HFFc6 (cell line): ENCODE measurements around the gene ZNF700. TPM values are rescaled to one million over a fixed set of nuclear protein-coding genes. Genes with fewer than 3 reads are reported as not detected.
A peak's percentile ranks its signal among the peaks of the same experiment; 100 is the strongest.
"Not testable (repeated sequence)": the region's sequence is repeated elsewhere in the genome, so short reads cannot be mapped to it uniquely, and the experiment has no call there.

Experiments used
- DNase-seq: peaks from one replicate; pipeline ENCODE4 v3.0.0-alpha.2; 2018
- H3K27ac Mint-ChIP-seq: 2 replicates; pipeline ENCODE4 v1.8.0; 2020; ENCODE audit warnings: mild to moderate bottlenecking, mixed read lengths
- H3K27me3 Mint-ChIP-seq: 2 replicates; pipeline ENCODE4 v1.8.0; 2021; ENCODE audit warnings: mild to moderate bottlenecking, moderate library complexity, mixed read lengths; ENCODE audit not compliant: insufficient read depth
- H3K36me3 Mint-ChIP-seq: 2 replicates; pipeline ENCODE4 v1.8.0; 2021; ENCODE audit warnings: low read depth, mixed read lengths
- H3K4me1 Mint-ChIP-seq: 2 replicates; pipeline ENCODE4 v1.8.0; 2020; ENCODE audit warnings: low read depth, mixed read lengths
- H3K4me3 Mint-ChIP-seq: 2 replicates; pipeline ENCODE4 v1.8.0; 2020; ENCODE audit warnings: mild to moderate bottlenecking, moderate library complexity, mixed read lengths
- H3K9me3 Mint-ChIP-seq: 2 replicates; pipeline ENCODE4 v1.8.0; 2020; ENCODE audit warnings: mild to moderate bottlenecking, mixed read lengths
- long read RNA-seq: library from polyadenylated mRNA; unstranded; transcript quantifications from one replicate; pipeline ENCODE4 v2.0.0, GENCODE V29; 2019
- total RNA-seq, 6 experiments: library from RNA; stranded (reverse); fragmentation: NEBNext Ultra II Directional; extraction: Animal tissue kit (Norgen Biotek cat#: 25700); gene quantifications; 2 replicates in 1 of 6; 3 replicates in 5 of 6; pipeline ENCODE4 v1.2.3, GENCODE V29; 2021
- TF ChIP-seq, protein P1 (sequence below): fragments of 200-600 bp; sonication (generic); IDR thresholded peaks from 2 replicates; pipeline ENCODE4 v1.5.0; 2021; ENCODE audit warnings: antibody characterized with exemption, mild to moderate bottlenecking

The ZNF700 gene
- 1 to 10 TPM; 4.6 to 6.0 (median 5.2) TPM for total RNA-seq
- long read RNA-seq, partial matches to known transcripts: 0 of 2 reads
- long read RNA-seq, other reads (novel, unspliced or antisense): 0 of 2 reads

DNA sequence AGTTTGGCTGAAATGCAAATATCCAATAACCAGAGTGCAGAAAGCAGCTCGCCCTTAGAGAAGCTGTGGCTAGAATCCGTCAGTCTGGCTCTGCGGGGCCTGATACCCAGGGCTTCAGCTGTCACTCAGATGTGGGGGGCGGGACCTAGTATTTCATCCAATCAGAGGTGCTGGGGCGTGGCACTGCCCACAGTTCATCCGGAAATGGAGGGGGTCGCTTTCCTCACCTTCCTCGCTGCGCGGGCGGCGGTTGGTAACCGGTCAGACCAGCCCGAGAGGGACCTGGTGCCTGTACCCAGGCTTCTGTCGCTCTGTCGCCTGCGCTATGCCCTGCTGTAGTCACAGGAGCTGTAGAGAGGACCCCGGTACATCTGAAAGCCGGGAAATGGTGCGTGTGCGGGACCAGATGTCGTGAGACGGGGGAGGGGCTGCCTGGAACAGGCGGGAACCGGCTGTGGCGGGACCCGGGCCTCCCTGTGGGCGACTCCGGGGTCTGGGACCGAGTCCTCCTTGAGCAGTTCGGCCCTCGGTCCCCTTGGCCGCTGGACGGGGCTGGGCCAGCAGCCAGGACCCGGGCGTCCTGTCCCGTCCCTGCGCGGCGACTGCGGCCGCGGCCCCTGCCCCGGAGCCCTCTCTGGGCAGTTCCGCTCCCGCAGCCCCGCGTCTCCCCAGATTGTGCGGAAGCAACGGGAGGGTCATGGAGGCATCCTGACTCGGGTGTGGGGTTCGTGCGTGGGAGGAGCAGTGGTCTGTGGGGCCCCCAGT is at the start of gene ZNF700:
ZNF700 (plus strand) TSS at position 222 of the 765 bp plus-strand sequence; CDS start at position 326, 104 bp downstream.
- Mint-ChIP-seq H3K27ac (peak within 1 kb of the TSS; percentile 98), H3K36me3 (peaks cover 12% of the 10 kb centered on the region), H3K9me3 (no peaks in the 10 kb centered on the region; the same call in 1 of the 2 replicates), H3K4me1 (peaks cover 34% of the 10 kb centered on the region), H3K27me3 (peaks cover 2% of the 10 kb centered on the region), H3K4me3 (peak within 1 kb of the TSS; percentile 90)
- TF ChIP-seq, protein P1, sequence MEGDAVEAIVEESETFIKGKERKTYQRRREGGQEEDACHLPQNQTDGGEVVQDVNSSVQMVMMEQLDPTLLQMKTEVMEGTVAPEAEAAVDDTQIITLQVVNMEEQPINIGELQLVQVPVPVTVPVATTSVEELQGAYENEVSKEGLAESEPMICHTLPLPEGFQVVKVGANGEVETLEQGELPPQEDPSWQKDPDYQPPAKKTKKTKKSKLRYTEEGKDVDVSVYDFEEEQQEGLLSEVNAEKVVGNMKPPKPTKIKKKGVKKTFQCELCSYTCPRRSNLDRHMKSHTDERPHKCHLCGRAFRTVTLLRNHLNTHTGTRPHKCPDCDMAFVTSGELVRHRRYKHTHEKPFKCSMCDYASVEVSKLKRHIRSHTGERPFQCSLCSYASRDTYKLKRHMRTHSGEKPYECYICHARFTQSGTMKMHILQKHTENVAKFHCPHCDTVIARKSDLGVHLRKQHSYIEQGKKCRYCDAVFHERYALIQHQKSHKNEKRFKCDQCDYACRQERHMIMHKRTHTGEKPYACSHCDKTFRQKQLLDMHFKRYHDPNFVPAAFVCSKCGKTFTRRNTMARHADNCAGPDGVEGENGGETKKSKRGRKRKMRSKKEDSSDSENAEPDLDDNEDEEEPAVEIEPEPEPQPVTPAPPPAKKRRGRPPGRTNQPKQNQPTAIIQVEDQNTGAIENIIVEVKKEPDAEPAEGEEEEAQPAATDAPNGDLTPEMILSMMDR: no peak
- peak; percentile 77 for DNase-seq

DNA sequence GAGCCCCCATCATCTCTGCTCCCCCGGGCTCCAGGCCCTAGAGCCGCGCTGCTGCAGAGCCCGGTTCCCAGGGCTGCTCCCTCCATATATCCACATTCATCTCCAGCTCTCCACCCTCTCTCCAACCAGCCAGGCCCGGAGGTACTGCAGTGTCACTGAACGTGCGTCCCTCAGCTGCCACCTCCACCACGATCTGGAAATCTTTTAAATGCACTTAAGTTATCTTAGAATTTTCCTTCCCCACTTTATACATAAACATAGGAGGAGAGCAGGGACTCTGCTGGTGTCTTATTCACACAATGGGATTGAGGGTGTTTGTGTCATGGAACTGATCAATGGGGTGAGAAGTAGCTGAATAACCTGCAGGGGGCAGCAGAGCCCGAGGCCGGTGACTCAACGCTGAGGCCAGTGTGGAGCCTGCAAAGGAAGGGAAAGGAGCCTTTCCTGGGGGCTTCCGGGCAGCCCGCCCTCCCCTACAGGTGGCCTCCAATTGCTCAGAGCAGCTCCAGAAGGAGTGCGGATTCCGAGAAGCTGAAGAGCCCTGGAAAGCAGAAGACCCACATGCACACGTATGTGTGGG is 45.1 kb upstream of the ZNF700 start:
- H3K27me3 Mint-ChIP-seq, H3K9me3 Mint-ChIP-seq, H3K36me3 Mint-ChIP-seq, DNase-seq, H3K4me3 Mint-ChIP-seq, H3K4me1 Mint-ChIP-seq, H3K27ac Mint-ChIP-seq: not testable (repeated sequence)
- TF ChIP-seq, protein P1: peak; percentile 76

DNA sequence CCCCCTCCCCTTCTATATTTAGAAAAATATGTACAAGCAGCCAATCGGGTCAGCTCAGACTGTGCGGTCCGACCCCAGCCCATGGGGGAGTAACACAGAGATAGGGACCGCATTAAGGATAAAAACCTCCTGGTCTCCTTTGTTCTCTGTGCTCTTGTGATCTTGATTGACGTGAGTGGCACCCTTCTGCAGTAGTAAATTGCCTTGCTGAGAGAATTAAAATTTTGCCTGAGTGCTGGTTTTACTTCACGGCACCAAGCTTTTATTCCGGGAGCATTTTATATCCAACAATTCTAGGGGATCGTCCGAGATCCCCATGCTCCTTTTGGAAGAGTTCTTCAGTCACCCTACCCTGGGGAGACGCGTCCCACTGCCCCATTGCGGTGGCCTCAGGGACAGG is 44.3 kb upstream of the ZNF700 start:
- Mint-ChIP-seq H3K4me1 (no peaks in the 10 kb centered on the region), H3K4me3 (no peak overlapping the region), H3K27ac (no peak overlapping the region), H3K27me3 (peaks cover 8% of the 10 kb centered on the region), H3K36me3 (no peaks in the 10 kb centered on the region), H3K9me3 (peaks cover 5% of the 10 kb centered on the region; the same call in 1 of the 2 replicates)
- DNase-seq: no peak
- TF ChIP-seq, protein P1: no peak

DNA sequence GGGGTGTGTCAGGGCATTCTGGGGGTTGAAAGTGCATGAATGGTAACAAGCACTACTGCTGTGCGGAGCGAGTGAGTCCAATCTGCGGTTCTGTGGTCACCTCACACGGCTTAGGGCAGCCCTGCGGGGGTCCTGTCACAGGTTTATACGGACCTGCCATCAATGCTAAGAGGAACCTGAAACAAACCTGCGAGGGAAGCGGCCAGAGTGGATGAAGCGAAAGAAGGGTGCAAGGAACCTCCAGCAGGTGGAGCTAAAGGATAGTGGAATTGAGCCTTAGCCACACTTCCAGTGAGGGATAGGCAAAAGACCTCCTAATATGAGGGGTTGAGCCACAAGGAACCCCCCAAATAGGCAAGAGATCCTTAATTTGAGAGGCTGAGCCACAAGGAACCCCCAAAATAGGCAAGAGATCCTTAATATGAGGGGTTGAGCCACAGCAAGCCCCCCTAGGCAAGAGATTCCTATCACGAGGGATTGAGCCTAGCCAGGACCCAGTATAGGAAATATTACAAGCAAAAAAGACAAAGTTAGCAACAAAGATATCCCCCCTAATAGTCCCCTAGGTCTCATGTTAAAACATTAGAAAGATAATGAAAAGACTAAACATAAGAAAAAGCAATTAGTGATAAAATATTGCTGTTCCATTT is 43.6 kb upstream of the ZNF700 start:
- Mint-ChIP-seq H3K9me3 (peaks cover 5% of the 10 kb centered on the region; the same call in 1 of the 2 replicates), H3K4me1 (no peaks in the 10 kb centered on the region), H3K27me3 (peaks cover 8% of the 10 kb centered on the region), H3K36me3 (no peaks in the 10 kb centered on the region), H3K27ac (no peak overlapping the region), H3K4me3 (peak overlapping the region; percentile 35; the same call in 1 of the 2 replicates)
- DNase-seq: peak; percentile 44
- TF ChIP-seq, protein P1: peak; percentile 84

DNA sequence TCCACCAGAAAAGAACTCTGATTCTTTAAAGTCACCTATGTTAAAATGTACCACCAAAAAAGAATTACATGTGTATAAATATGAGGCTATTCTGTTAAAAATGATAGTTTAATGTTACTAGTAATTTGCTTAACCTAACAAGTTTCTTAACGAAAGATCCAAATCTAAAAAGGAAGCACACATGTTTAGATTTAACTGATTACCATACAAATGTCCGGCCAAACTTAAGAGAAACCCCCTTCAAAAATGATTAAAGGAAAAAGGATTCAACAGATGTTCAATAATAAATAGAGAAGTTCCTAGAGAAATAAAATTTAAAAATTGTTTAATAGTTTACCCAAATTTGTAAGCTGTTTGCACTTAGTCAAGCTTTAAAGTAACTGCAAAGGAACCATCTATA is 42.3 kb upstream of the ZNF700 start:
- Mint-ChIP-seq H3K9me3 (peaks cover 5% of the 10 kb centered on the region; the same call in 1 of the 2 replicates), H3K27ac (no peak overlapping the region), H3K4me3 (no peak overlapping the region), H3K4me1 (peaks cover 7% of the 10 kb centered on the region), H3K27me3 (peaks cover 4% of the 10 kb centered on the region), H3K36me3 (no peaks in the 10 kb centered on the region)
- TF ChIP-seq, protein P1: no peak
- no peak for DNase-seq
